Lung (tissue), 12 donors: Measurements from ENCODE around the gene EIF5AL1. TPM values are rescaled to one million over a fixed set of nuclear protein-coding genes. Genes with fewer than 3 reads are reported as not detected.

Experiments
- ATAC-seq: fragments of 200-7000 bp; cut with Tn5 transposase; one replicate; pipeline ENCODE4 v1.9.1; 2020; ENCODE audit warnings: moderate number of reproducible peaks; ENCODE audit not compliant: insufficient read depth, low FRiP score
- DNase-seq, 3 donors: peaks; one replicate each; pipeline ENCODE4 v3.0.0-alpha.2; 2013 to 2017
- H3K27ac ChIP-seq, 2 donors: one replicate each; pipeline ENCODE4 v1.5.1; 2013; ENCODE audit warnings: mild to moderate bottlenecking in 2 of 2, moderate library complexity in 2 of 2, control low read depth in 1 of 2, inconsistent platforms in 1 of 2, low read depth in 1 of 2, low read length in 1 of 2
- H3K27me3 ChIP-seq, 3 donors: one replicate each; pipeline ENCODE4 v1.5.1; 2013; ENCODE audit warnings: low read length in 2 of 3; ENCODE audit not compliant: control insufficient read depth in 3 of 3, insufficient read depth in 3 of 3
- H3K36me3 ChIP-seq, 4 donors: one replicate each; pipeline ENCODE4 v1.5.1; 2013; ENCODE audit warnings: low read length in 4 of 4, mild to moderate bottlenecking in 1 of 4, moderate library complexity in 1 of 4; ENCODE audit not compliant: control insufficient read depth in 4 of 4, insufficient read depth in 4 of 4
- H3K4me1 ChIP-seq, 5 donors: one replicate each; pipeline ENCODE4 v1.5.1; 2013; ENCODE audit warnings: low read length in 5 of 5, mild to moderate bottlenecking in 2 of 5, moderate library complexity in 1 of 5; ENCODE audit not compliant: control insufficient read depth in 5 of 5, insufficient read depth in 5 of 5
- H3K4me3 ChIP-seq: one replicate; pipeline ENCODE4 v1.5.1; 2013; ENCODE audit warnings: mild to moderate bottlenecking, control low read depth, moderate library complexity
- H3K9ac ChIP-seq, 2 donors: one replicate each; pipeline ENCODE4 v1.5.1; 2013; ENCODE audit warnings: low read length in 2 of 2, control low read depth in 1 of 2; ENCODE audit not compliant: insufficient read depth in 1 of 2
- H3K9me3 ChIP-seq, 4 donors: one replicate each; pipeline ENCODE4 v1.5.1; 2013; ENCODE audit warnings: low read length in 3 of 4, mild to moderate bottlenecking in 1 of 4, moderate library complexity in 1 of 4; ENCODE audit not compliant: control insufficient read depth in 4 of 4, insufficient read depth in 3 of 4
- WGBS, 2 donors: extraction: QIAGEN DNeasy Blood & Tissue Kit; methylation state at CpG; one replicate each; pipeline ENCODE4 v1.1.7; 2013; 5-methylcytosine and 5-hydroxymethylcytosine counted together
- polyA plus RNA-seq, 2 donors: library from polyadenylated mRNA; stranded (reverse); fragments of 200-250 nt; gene quantifications; one replicate each; pipeline ENCODE4 v1.2.1, GENCODE V29; 2013
- total RNA-seq, 2 donors: library from RNA; depleted of rRNA in 1 of 2; stranded (reverse); fragments of >200 nt in 1 of 2; gene quantifications; one replicate each; pipeline ENCODE4 v1.2.1, GENCODE V29; 2014 to 2021
- TF ChIP-seq, protein P1 (sequence below): IDR thresholded peaks from 2 replicates; pipeline ENCODE4 v1.5.1; 2012; ENCODE audit warnings: mild to moderate bottlenecking; ENCODE audit errors: control extremely low read depth, extremely low read depth
- donor health status: control.
- donor health status: control.
- donor health status: Bipolar disorder and iron deficiency.
- donor health status: healthy.
- donor health status: DM: yes; HTN: yes; CAD: no.

EIF5AL1 gene
- total and polyA plus RNA-seq, 4 donors = 0.14 to 0.88 (median 0.69) TPM

DNA sequence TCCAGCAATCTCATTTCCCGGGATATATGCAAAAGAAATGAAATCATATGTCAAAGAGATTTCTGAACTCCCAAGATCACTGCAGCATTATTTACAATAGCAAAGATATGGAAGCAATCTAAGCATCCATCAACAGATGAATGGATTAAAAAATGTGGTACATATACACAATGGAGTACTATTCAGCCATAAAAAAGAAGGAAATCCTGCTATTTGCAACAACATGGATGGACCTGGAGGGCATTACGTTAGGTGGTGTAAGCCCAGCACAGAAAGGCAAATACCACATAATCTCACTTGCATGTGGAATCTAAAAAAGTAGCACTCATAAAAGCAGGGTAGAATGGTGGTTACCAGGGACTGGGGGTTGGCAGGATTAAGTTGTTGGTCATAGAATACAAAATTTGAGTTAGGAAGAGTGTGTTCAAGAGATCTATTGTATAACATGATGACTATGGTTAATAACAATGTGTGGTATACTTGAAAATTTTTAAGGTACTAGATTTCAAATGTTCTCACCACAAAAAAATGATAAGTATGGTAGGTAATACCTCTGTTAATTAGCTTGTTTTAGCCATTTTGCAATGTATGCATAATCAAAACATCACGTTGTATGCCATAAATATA is 32.9 kb upstream of the EIF5AL1 start:
- TF ChIP-seq, protein P1, sequence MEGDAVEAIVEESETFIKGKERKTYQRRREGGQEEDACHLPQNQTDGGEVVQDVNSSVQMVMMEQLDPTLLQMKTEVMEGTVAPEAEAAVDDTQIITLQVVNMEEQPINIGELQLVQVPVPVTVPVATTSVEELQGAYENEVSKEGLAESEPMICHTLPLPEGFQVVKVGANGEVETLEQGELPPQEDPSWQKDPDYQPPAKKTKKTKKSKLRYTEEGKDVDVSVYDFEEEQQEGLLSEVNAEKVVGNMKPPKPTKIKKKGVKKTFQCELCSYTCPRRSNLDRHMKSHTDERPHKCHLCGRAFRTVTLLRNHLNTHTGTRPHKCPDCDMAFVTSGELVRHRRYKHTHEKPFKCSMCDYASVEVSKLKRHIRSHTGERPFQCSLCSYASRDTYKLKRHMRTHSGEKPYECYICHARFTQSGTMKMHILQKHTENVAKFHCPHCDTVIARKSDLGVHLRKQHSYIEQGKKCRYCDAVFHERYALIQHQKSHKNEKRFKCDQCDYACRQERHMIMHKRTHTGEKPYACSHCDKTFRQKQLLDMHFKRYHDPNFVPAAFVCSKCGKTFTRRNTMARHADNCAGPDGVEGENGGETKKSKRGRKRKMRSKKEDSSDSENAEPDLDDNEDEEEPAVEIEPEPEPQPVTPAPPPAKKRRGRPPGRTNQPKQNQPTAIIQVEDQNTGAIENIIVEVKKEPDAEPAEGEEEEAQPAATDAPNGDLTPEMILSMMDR = no peak
- Histone ChIP-seq H3K36me3 (no peaks in the 10 kb centered on the region), H3K27me3 (no peaks in the 10 kb centered on the region), H3K4me1 (peaks cover 0 to 18% (median 4%) of the 10 kb centered on the region in 5 donors), H3K4me3 (no peak overlapping the region), H3K27ac (no peak overlapping the region), H3K9me3 (no peaks in the 10 kb centered on the region), H3K9ac (no peak overlapping the region)
- 84 to 95% methylated on average over 3 of the region's 3 CpGs for WGBS, 2 donors
- DNase-seq (no peak), ATAC-seq (no peak)

DNA sequence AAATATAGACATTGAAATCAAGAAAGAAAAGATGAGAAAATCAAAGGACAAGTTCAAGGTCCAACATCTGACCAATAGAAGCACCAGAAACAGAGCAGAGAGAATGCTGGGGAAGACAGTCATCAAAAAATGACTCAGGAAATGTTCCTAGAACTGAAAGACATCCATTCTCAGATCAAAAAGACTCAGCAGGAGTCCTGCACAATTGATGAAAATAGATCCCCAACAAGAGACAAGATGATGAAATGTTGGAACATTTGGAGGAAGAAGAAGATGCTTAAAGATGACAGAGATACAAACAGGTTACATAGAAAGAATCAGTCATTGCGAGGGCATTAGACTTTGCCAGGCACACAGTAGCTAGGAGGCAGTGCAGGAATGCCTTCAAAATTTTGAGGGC is 30.0 kb upstream of the EIF5AL1 start:
- no peaks in the 10 kb centered on the region for H3K9me3 ChIP-seq
- no peaks in the 10 kb centered on the region for H3K27me3 ChIP-seq
- TF ChIP-seq, protein P1 = no peak
- no peak for ATAC-seq
- DNase-seq = no peak
- H3K9ac ChIP-seq = no peak overlapping the region
- no peak overlapping the region for H3K4me3 ChIP-seq
- no peaks in the 10 kb centered on the region for H3K36me3 ChIP-seq
- no peak overlapping the region for H3K27ac ChIP-seq
- H3K4me1 ChIP-seq = peaks cover 0 to 20% (median 4%) of the 10 kb centered on the region in 5 donors
- WGBS, 2 donors = 98 to 100% methylated on average over 1 of the region's 1 CpG

DNA sequence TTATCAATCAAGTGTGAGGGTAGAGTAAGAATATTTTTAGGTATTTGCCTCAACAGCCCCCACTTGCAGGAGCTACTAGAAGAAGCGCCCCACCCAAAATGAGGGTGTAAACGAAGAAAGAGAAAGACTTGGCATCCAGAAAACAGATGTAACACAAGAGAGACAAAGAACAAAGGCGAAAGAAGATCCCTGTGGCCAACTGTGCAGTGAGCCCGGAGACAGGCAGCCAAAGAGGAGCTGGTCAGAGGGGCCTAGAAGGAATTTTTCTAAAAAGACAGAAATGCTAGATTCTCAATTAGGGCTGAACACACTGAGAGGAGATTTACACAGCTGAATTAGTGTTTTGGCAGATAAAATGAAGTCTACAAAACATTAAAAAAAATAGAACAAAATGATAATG is 29.6 kb upstream of the EIF5AL1 start:
- Histone ChIP-seq H3K4me3 (no peak overlapping the region), H3K27ac (no peak overlapping the region), H3K9ac (no peak overlapping the region), H3K4me1 (peaks cover 0 to 20% (median 4%) of the 10 kb centered on the region in 5 donors), H3K36me3 (no peaks in the 10 kb centered on the region), H3K9me3 (no peaks in the 10 kb centered on the region), H3K27me3 (no peaks in the 10 kb centered on the region)
- WGBS, 2 donors = 74 to 94% methylated on average over 4 of the region's 4 CpGs
- no peak for ATAC-seq
- TF ChIP-seq, protein P1 = no peak
- peak in 1 of 3 donors; percentile 22 for DNase-seq

- Histone ChIP-seq H3K27ac (no peak overlapping the region), H3K4me3 (no peak overlapping the region), H3K9me3 (no peaks in the 10 kb centered on the region), H3K4me1 (peaks cover 0 to 20% (median 4%) of the 10 kb centered on the region in 5 donors), H3K27me3 (no peaks in the 10 kb centered on the region), H3K9ac (no peak overlapping the region), H3K36me3 (no peaks in the 10 kb centered on the region)
- DNase-seq = peak in 2 of 3 donors; percentile 12 to 20
- 76 to 95% methylated on average over 3 of the region's 3 CpGs for WGBS, 2 donors
- TF ChIP-seq, protein P1 = no peak
- ATAC-seq = no peak
These were observed 29.0 kb upstream of the EIF5AL1 start for GRCh38 chr10:79483299-79483698.
